Memory B cell (primary cell): ENCODE data around the gene C11orf52.

Experiments
- ATAC-seq: fragments of 150-1000 bp; cut with Tn5 transposase; 2 replicates; pipeline ENCODE4 v1.10.0; 2021; ENCODE audit warnings: low read depth, mild to moderate bottlenecking, moderate library complexity
- DNase-seq, 2 donors: peaks; one replicate each; pipeline ENCODE4 v3.0.0; 2022; ENCODE audit warnings: low spot score in 2 of 2
- H3K27ac Mint-ChIP-seq: one replicate; pipeline ENCODE4 v1.8.0; 2022; ENCODE audit warnings: mild to moderate bottlenecking, moderate library complexity, mixed read lengths
- H3K27me3 Mint-ChIP-seq: one replicate; pipeline ENCODE4 v1.8.0; 2022; ENCODE audit warnings: mixed read lengths
- H3K36me3 Mint-ChIP-seq: one replicate; pipeline ENCODE4 v1.8.0; 2022; ENCODE audit warnings: mild to moderate bottlenecking, mixed read lengths
- H3K4me1 Mint-ChIP-seq: one replicate; pipeline ENCODE4 v1.8.0; 2022; ENCODE audit warnings: mixed read lengths
- H3K4me3 Mint-ChIP-seq: one replicate; pipeline ENCODE4 v1.8.0; 2022; ENCODE audit warnings: mild to moderate bottlenecking, moderate library complexity, mixed read lengths
- H3K9me3 Mint-ChIP-seq: one replicate; pipeline ENCODE4 v1.8.0; 2022; ENCODE audit warnings: mixed read lengths

C11orf52 gene

DNA sequence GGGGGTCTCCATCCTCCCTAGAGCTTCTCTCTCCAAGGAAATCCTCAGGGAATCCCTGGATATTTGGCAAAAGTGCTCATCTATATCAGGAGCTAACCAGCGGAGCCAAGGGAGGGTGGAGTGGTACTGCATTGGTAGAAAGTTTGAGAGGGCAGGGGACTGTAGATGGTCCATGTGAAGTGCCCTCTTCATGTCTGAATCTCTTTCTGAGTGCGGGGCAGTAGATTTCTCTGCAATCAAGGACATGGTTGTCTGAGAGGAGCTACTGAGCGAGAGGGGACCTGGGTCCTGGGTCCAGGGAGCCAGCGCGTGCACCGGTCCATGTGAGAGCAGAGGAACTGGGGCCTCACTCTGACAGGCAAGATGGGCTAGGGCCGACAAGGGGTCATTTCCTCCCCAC is 19.1 kb downstream of the C11orf52 start:
- ATAC-seq (no peak), DNase-seq (no peak)
- no peaks in the 10 kb centered on the region for H3K9me3 Mint-ChIP-seq
- H3K36me3 Mint-ChIP-seq, result no peaks in the 10 kb centered on the region
- peaks cover 1% of the 10 kb centered on the region for H3K27me3 Mint-ChIP-seq
- peaks cover 19% of the 10 kb centered on the region for H3K4me1 Mint-ChIP-seq
- H3K27ac Mint-ChIP-seq, result no peak overlapping the region
- peak overlapping the region; percentile 80 for H3K4me3 Mint-ChIP-seq

DNA sequence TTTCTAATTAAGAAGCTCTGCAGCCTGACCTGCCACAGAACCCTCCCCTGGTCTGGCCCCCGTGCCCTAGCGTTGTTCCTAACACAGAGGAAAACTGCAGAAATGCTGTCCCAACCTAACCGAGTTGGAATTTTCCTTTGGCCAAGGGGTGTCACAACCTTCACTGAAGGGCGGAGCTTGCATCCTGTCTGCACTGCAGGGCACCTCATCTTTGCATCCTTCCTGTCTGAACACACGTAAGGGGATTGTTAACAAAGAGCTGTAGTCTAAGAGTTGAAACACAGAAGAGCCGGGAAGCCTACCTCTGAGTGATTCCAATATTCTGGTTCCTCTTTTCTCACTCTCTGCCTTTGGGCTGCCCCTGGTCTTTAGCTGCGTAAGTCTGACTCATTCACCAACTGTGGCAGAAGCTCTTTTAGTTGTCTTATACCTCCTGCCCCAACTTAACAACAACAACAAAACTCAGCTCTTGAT is 20.0 kb downstream of the C11orf52 start:
- peak overlapping the region; percentile 12 for H3K4me3 Mint-ChIP-seq
- H3K9me3 Mint-ChIP-seq, result no peaks in the 10 kb centered on the region
- peak in 1 of 2 donors; percentile 27 for DNase-seq
- no peaks in the 10 kb centered on the region for H3K36me3 Mint-ChIP-seq
- H3K4me1 Mint-ChIP-seq, result peaks cover 19% of the 10 kb centered on the region
- peak overlapping the region; percentile 15 for H3K27ac Mint-ChIP-seq
- H3K27me3 Mint-ChIP-seq, result peaks cover 1% of the 10 kb centered on the region
- peak; percentile 88 for ATAC-seq

DNA sequence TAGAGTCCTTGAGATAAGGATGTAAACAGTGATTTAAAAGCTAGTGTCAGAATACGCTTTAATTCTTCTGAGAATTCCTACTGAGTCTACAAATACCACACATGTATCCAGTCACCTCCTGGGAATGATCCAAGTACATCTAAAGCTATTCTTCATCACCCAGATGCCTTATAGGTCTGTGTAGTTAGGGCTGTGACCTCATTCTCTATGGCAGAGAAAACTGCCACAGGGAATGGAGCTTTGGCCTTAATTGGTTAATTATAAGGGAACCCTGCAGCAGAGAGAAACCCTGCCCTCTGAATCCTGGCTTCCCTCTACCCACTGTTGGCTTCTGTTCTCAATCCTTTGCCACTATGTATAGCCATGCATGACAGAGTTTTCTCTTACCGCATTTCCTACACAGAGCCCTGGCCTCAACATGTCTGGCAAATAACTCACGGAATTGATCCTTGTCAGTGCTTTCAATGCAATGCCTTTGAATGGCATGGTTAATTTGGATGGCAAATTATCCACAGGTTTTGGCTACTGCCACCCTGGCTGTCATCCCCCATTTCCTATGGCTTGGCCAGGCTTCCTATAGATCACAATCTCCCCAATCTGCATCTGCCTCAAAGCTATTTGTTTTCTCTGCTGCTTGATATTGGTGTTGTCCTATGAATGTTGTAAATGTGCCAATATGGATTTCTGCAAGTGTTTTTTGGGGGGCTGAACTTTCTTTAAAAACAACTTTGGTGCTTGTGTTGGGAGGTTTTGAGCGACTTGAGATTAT is 21.3 kb downstream of the C11orf52 start:
- Mint-ChIP-seq H3K4me3 (no peak overlapping the region), H3K27ac (no peak overlapping the region), H3K27me3 (peaks cover 1% of the 10 kb centered on the region), H3K9me3 (no peaks in the 10 kb centered on the region), H3K4me1 (peaks cover 19% of the 10 kb centered on the region), H3K36me3 (no peaks in the 10 kb centered on the region)
- no peak for DNase-seq
- no peak for ATAC-seq

DNA sequence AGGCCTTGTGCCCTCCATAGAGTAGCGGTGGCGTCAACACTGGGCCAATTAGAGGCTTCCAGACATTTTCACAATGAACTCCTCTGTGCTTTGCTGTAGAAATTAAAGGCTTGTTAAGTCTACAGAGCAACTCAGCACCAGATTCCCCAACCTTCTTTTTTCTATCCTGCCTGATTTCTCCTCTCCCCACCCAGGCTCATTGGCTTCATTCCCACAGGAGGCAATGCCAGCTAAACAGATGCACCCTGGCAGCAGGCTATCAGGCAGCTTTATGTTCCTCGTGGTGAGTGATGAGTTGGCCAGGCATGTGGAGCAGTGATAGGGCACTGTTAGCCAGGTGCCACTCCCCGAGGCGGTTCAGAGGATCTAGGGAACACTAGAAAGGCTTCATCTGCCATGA is 23.2 kb downstream of the C11orf52 start:
- Mint-ChIP-seq H3K27me3 (no peaks in the 10 kb centered on the region), H3K4me1 (peaks cover 15% of the 10 kb centered on the region), H3K27ac (no peak overlapping the region), H3K4me3 (no peak overlapping the region), H3K36me3 (no peaks in the 10 kb centered on the region), H3K9me3 (no peaks in the 10 kb centered on the region)
- no peak for DNase-seq
- no peak for ATAC-seq

DNA sequence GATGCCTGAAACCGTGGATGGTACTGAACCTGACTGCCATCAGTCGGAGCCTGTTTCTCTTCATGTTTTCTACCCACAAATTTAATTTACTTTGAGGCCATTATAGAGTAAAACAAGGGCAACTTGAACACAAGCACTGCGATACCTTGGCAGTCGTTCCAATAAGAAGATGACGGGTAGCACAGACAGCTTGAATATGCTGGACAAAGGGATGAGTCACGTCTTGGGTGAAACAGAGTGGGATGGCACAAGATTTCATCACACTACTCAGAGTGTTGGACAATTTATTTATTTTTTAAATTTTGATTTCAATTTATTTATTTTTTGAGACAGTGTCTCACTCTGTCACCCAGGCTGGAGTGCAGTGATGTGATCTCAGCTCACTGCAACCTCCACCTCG is 24.1 kb downstream of the C11orf52 start:
- H3K27me3 Mint-ChIP-seq, result no peaks in the 10 kb centered on the region
- peaks cover 13% of the 10 kb centered on the region for H3K4me1 Mint-ChIP-seq
- ATAC-seq (no peak), DNase-seq (no peak)
- H3K27ac Mint-ChIP-seq, result no peak overlapping the region
- no peaks in the 10 kb centered on the region for H3K9me3 Mint-ChIP-seq
- H3K4me3 Mint-ChIP-seq, result no peak overlapping the region
- no peaks in the 10 kb centered on the region for H3K36me3 Mint-ChIP-seq

DNA sequence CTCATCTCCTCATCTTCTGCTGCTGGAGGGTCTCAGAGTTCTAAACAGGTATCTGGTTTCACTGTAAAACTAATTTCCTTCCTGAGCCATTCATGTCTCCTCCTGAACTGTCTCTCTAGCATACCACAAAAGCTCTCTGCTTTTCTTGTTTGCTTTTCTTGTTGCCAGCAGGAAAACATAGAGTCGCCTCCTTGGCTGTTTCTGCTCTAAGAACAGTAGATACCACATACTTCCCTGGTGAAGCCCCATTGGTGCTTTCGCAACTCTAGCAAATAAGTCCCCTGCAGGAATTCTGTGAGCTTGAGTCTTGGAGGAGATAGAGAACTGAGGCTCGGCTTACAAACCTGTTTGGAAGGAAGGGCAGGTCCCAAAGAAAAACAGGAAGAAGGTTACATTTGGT is 25.4 kb downstream of the C11orf52 start:
- no peaks in the 10 kb centered on the region for H3K36me3 Mint-ChIP-seq
- DNase-seq (no peak), ATAC-seq (no peak)
- H3K27me3 Mint-ChIP-seq, result no peaks in the 10 kb centered on the region
- H3K27ac Mint-ChIP-seq, result no peak overlapping the region
- H3K4me3 Mint-ChIP-seq, result no peak overlapping the region
- no peaks in the 10 kb centered on the region for H3K9me3 Mint-ChIP-seq
- H3K4me1 Mint-ChIP-seq, result peaks cover 2% of the 10 kb centered on the region

DNA sequence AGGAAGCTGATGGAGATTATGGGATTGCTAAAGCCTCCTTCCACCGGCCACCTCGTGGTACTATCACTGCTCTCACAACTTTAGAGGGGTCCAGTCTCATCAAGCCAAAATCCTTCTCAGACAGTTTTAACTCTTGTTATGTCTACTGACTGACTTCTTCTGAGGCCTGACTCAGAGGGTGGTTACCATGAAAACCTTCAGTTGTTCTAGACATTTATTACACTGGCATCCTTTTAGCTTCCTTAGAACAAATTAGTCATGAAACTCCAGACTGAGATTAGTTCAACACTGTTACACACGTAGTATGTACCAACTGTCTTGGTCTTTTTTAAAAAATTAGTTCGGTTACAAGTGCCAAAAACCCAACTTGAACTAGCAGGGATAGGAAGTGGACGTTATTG is 25.9 kb downstream of the C11orf52 start:
- no peaks in the 10 kb centered on the region for H3K9me3 Mint-ChIP-seq
- H3K4me1 Mint-ChIP-seq, result no peaks in the 10 kb centered on the region
- no peak overlapping the region for H3K27ac Mint-ChIP-seq
- DNase-seq (no peak), ATAC-seq (no peak)
- H3K4me3 Mint-ChIP-seq, result no peak overlapping the region
- H3K27me3 Mint-ChIP-seq, result no peaks in the 10 kb centered on the region
- no peaks in the 10 kb centered on the region for H3K36me3 Mint-ChIP-seq

DNA sequence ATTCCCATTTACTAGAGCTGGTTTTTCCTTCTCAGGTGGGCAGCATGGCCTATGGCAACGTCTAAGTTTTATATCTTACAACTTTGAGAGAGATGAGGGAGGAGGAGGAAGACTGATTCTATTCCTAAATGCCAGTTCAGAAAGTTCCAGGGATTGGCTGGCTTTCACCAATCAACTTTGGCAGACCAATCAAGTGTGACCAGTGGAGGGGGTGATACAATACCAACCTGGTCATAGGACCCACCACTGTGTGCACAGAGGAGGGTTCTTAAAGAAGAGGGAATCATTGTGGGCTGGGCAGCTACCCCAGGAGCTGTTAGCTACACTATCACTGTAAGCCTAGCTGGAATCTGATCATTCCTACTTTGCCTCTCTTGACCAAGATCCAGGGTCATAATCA is 26.5 kb downstream of the C11orf52 start:
- no peaks in the 10 kb centered on the region for H3K27me3 Mint-ChIP-seq
- no peaks in the 10 kb centered on the region for H3K9me3 Mint-ChIP-seq
- no peaks in the 10 kb centered on the region for H3K36me3 Mint-ChIP-seq
- no peak for ATAC-seq
- no peaks in the 10 kb centered on the region for H3K4me1 Mint-ChIP-seq
- no peak overlapping the region for H3K4me3 Mint-ChIP-seq
- no peak for DNase-seq
- no peak overlapping the region for H3K27ac Mint-ChIP-seq

DNA sequence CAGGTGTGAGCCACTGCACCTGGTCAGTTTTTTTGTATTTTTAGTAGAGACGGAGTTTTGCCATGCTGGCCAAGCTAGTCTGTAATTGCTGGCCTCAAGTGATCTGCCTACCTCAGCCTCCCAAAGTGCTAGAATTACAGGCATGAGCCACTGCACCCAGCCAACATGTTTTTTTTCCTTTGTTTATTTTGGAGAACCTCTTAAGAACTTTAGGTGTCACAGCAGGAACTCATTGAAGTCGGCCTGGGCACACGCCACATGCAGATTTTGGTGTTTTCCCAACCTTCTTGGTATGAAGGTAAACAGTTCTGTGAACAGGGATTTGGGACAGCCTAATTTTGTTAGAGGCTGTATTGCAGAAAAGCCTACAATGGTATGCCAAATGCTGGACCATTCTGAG is 27.8 kb downstream of the C11orf52 start:
- no peak for ATAC-seq
- no peaks in the 10 kb centered on the region for H3K4me1 Mint-ChIP-seq
- no peak overlapping the region for H3K27ac Mint-ChIP-seq
- no peaks in the 10 kb centered on the region for H3K9me3 Mint-ChIP-seq
- H3K27me3 Mint-ChIP-seq, result no peaks in the 10 kb centered on the region
- H3K36me3 Mint-ChIP-seq, result no peaks in the 10 kb centered on the region
- DNase-seq, result no peak
- H3K4me3 Mint-ChIP-seq, result no peak overlapping the region

DNA sequence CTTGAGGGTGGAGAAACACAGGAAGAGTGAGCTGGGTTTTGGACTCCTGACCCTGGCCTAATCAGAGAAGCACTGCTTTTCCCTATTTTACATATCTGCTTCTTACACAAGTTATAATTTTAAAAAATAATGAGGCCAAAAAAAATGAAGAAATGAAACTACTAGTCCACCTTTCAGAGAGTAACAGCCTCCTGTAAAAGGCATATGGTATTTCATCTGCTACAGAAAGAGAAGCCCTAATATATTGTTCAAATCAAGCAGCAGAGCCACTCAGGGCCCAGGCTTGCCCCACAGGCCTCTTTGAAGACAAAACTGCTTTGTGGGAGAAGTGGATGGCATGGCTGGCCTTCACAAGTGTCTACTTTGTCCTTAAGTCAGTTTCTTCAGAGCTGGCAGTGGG is 28.4 kb downstream of the C11orf52 start:
- DNase-seq (no peak), ATAC-seq (peak; percentile 32)
- H3K27me3 Mint-ChIP-seq, result no peaks in the 10 kb centered on the region
- no peaks in the 10 kb centered on the region for H3K4me1 Mint-ChIP-seq
- H3K9me3 Mint-ChIP-seq, result no peaks in the 10 kb centered on the region
- no peak overlapping the region for H3K27ac Mint-ChIP-seq
- no peak overlapping the region for H3K4me3 Mint-ChIP-seq
- no peaks in the 10 kb centered on the region for H3K36me3 Mint-ChIP-seq

DNA sequence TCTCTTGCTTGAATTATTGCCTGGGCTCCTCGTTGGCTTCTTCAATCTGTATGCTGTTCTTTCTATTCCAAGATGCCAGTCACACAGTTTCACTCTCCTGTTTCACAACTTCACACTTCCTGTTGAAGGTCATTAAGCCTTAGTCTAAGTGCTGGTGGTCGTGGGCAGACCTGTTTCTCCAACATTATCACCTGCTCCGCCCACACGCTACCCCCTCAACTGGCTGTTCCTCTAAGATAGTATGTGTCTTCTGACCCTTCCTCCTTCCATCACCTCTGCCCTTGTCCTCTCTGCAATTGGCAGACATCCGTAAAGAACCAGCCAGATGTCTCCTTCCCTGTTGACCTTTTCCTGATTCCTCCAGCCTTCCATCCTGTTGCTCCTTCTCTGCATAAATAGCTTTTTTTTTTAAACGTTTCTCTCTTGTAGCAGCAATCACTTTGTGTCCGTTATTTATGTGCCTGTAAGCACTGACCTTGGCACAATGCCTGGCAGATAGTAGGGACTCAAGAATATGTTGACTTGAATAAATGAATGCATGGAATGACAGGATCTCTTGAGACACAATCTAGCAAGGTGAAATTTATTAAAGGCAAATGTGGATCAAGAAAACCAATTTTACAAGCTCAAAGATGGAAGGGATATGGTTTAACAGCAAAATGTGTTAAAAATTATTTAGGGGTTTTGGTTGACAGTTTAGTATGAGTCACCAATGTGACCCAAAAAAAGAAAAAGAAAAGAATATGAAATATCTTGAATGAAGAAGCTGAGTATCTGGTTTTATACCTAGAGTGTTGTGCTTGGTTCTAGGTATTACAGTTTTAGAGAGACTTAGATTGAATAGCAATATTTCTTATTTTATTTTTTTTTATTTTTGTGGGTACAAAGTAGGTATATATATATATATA is 31.1 kb downstream of the C11orf52 start:
- Mint-ChIP-seq H3K36me3 (no peaks in the 10 kb centered on the region), H3K9me3 (no peaks in the 10 kb centered on the region), H3K4me3 (no peak overlapping the region), H3K27ac (no peak overlapping the region), H3K4me1 (no peaks in the 10 kb centered on the region), H3K27me3 (no peaks in the 10 kb centered on the region)
- ATAC-seq (no peak), DNase-seq (no peak)

DNA sequence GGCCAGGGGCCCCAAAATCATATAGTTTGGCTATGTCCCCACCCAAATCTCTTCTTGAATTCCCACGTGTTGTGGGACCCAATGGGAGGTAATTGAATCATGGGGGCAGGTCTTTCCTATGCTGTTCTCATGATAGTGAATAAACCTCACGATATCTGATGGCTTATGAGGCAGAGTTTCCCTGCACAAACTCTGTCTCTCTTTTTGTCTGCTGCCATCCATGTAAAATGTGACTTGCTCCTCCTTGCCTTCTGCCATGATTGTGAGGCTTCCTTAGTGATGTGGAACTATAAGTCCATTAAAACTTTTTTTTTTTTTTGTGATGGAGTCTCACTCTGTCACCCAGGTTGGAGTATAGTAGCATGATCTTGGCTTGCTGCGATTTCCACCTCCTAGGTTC is 32.9 kb downstream of the C11orf52 start:
- Mint-ChIP-seq H3K27ac (no peak overlapping the region), H3K4me3 (no peak overlapping the region), H3K9me3 (no peaks in the 10 kb centered on the region), H3K27me3 (no peaks in the 10 kb centered on the region), H3K4me1 (no peaks in the 10 kb centered on the region), H3K36me3 (no peaks in the 10 kb centered on the region)
- DNase-seq (no peak), ATAC-seq (no peak)

DNA sequence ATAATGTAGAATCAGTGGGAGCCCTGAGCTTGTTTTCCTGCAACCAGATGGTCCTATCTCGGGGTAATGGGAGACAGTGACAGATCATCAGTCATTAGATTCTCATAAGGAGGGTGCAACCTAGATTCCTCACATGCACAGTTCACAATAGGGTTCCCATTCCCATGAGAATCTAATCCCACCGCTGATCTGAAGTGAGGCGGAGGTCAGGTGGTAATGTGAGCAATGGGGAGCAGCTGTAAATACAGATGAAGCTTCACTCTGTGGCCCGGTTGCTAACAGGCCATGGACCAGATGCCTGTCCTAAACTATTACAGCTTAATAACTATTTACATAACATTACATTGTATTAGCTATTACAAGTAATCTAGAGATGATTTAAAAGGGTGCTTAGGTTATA is 35.4 kb downstream of the C11orf52 start:
- H3K27ac Mint-ChIP-seq, result no peak overlapping the region
- peaks cover 4% of the 10 kb centered on the region for H3K27me3 Mint-ChIP-seq
- DNase-seq, result no peak
- no peak overlapping the region for H3K4me3 Mint-ChIP-seq
- H3K9me3 Mint-ChIP-seq, result no peaks in the 10 kb centered on the region
- no peaks in the 10 kb centered on the region for H3K36me3 Mint-ChIP-seq
- no peaks in the 10 kb centered on the region for H3K4me1 Mint-ChIP-seq
- no peak for ATAC-seq

DNA sequence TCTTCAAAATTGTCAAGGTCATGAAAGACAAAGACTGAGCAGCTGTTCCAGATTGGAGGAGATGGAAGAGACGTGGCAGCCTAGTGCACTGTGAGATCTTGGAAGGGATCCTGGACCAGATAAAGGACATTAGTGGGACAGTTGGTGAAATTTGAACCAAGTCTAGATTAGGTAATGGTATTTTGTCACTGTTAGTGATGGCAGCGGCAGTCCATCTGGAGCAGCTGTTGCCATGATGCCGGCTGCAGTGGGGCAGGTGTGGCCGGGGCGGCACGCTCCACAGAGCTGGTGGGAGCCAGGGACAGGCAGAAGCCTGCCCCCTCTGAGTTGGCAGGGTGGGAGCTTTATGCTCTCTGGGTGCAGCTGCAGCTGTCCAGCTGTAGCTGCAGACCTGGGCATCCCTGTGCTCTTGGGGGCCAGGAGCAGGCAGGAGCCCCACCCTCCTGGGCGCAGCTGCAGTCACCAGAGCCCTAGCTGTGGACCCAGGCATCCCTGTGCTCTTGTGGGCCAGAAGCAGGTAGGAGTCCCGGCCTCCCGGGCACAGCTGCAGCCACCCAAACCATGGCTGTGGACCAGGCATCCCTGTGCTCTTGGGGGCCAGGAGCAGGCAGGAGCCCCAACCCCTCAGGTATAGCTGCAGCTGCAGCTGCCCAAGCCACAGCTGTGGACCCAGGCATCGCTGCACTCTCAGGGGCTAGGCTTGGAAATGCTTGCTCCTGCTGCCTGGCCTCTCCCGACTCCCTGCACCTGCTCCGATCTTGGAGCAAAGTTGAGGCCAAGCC is 39.1 kb downstream of the C11orf52 start:
- no peak for DNase-seq
- H3K9me3 Mint-ChIP-seq, result no peaks in the 10 kb centered on the region
- H3K4me1 Mint-ChIP-seq, result no peaks in the 10 kb centered on the region
- no peak for ATAC-seq
- H3K27me3 Mint-ChIP-seq, result peaks cover 4% of the 10 kb centered on the region
- H3K27ac Mint-ChIP-seq, result no peak overlapping the region
- H3K36me3 Mint-ChIP-seq, result no peaks in the 10 kb centered on the region
- no peak overlapping the region for H3K4me3 Mint-ChIP-seq
